GM12878 (cell line): ENCODE results near the gene IRS1. TPM values are rescaled to one million over a fixed set of nuclear protein-coding genes. Genes with fewer than 3 reads are reported as not detected.

Experiments used
- ATAC-seq: fragments of 200-7000 bp; cut with Tn5 transposase; 3 replicates; pipeline ENCODE4 v1.9.1; 2020; ENCODE audit warnings: mild to moderate bottlenecking, moderate library complexity
- BruUV-seq: library from RNA; stranded (reverse); fragments of 400-500 nt; replicated peaks from 2 replicates; lab custom pipeline; 2021; lab: Mats Ljungman, UMichigan
- CTCF ChIA-PET: fragments of 300-600 bp; sonication (Branson Sonifier 250); formaldehyde crosslinking; extraction: SDS; loops from one replicate; lab custom pipeline; 2021; ENCODE audit warnings: inconsistent platforms; lab: Yijun Ruan, JAX
- POLR2A ChIA-PET: fragments of 350-600 bp; formaldehyde crosslinking; extraction: SDS; loops from one replicate; lab custom pipeline; 2021; ENCODE audit warnings: inconsistent platforms; lab: Charles Lee
- RAD21 ChIA-PET: fragments of 300-600 bp; sonication (Branson Sonifier 250); formaldehyde crosslinking; loops from one replicate; lab custom pipeline; 2023; ENCODE audit warnings: antibody characterized with exemption; ENCODE audit not compliant: unreplicated experiment; lab: Charles Lee
- SMC1A ChIA-PET: fragments of 300-600 bp; sonication (Branson Sonifier 250); formaldehyde crosslinking; loops from one replicate; lab custom pipeline; 2023; ENCODE audit not compliant: unreplicated experiment, uncharacterized antibody; lab: Charles Lee
- DNase-seq: peaks from one replicate; pipeline ENCODE4 v3.0.0-alpha.2; 2011; ENCODE audit warnings: low read depth, low spot score
- FAIRE-seq: peaks from 3 replicates; lab custom pipeline; 2011; peaks lifted over from hg19 to GRCh38; lab: Jason Lieb, UNC
- H2AFZ ChIP-seq: 2 replicates; pipeline ENCODE4 v1.6.0; 2011; ENCODE audit warnings: low read depth, low read length, control low read depth; ENCODE audit not compliant: control insufficient read depth
- H3K27ac ChIP-seq: 2 replicates; pipeline ENCODE4 v1.5.1; 2011; ENCODE audit warnings: control low read depth; ENCODE audit not compliant: control insufficient read depth, insufficient read depth
- H3K27me3 ChIP-seq, 2 experiments: replicated peaks in 1 of 2; 2 replicates each; pipeline versions ENCODE4 v1.6.0 to v1.6.1; 2011; ENCODE audit warnings: low read length in 1 of 2; ENCODE audit not compliant: control insufficient read depth in 2 of 2, insufficient read depth in 2 of 2
- H3K36me3 ChIP-seq, 2 experiments: 2 replicates each; pipeline ENCODE4 v1.5.1; 2011; ENCODE audit warnings: low read length in 1 of 2; ENCODE audit not compliant: control insufficient read depth in 2 of 2, insufficient read depth in 2 of 2
- H3K4me1 ChIP-seq: 2 replicates; pipeline ENCODE4 v1.6.1; 2011; ENCODE audit warnings: mild to moderate bottlenecking, low read length, moderate library complexity, mixed read lengths; ENCODE audit not compliant: control insufficient read depth, insufficient read depth
- H3K4me2 ChIP-seq: 2 replicates; pipeline ENCODE4 v1.6.0; 2011; ENCODE audit warnings: control low read depth; ENCODE audit not compliant: control insufficient read depth, insufficient read depth
- H3K4me3 ChIP-seq: fragments of 200-600 bp; sonication (generic); 2 replicates; pipeline ENCODE4 v1.5.1; 2016
- H3K79me2 ChIP-seq: 2 replicates; pipeline ENCODE4 v1.6.0; 2011; ENCODE audit warnings: low read length; ENCODE audit not compliant: control insufficient read depth, insufficient read depth
- H3K9ac ChIP-seq: 2 replicates; pipeline ENCODE4 v1.8.0; 2011; ENCODE audit warnings: low read length, control low read depth, mixed read lengths; ENCODE audit not compliant: control insufficient read depth, insufficient read depth
- H3K9me3 ChIP-seq: replicated peaks from 3 replicates; pipeline ENCODE4 v1.5.1; 2011; ENCODE audit warnings: mild to moderate bottlenecking, low read length; ENCODE audit not compliant: control insufficient read depth, insufficient read depth
- H4K20me1 ChIP-seq: 2 replicates; pipeline ENCODE4 v1.6.0; 2011; ENCODE audit not compliant: control insufficient read depth, insufficient read depth
- MYB ChIP-seq: fragments of 150-350 bp; IDR thresholded peaks from 2 replicates; pipeline ENCODE4 v1.6.1; 2014; ENCODE audit warnings: mild to moderate bottlenecking, low read depth, low read length, borderline replicate concordance
- SIX5 ChIP-seq: IDR thresholded peaks from 2 replicates; pipeline ENCODE4 v1.6.1; 2011; ENCODE audit warnings: mild to moderate bottlenecking, low read depth, low read length, moderate library complexity; ENCODE audit not compliant: severe bottlenecking
- SMAD1 ChIP-seq: fragments of 450-650 bp; IDR thresholded peaks from 2 replicates; pipeline ENCODE4 v1.6.1; 2018; ENCODE audit warnings: mild to moderate bottlenecking, low read depth; ENCODE audit not compliant: partially characterized antibody
- TAF1 ChIP-seq: IDR thresholded peaks from 2 replicates; pipeline ENCODE4 v1.6.1; 2011; ENCODE audit warnings: mild to moderate bottlenecking, low read depth, low read length, borderline replicate concordance
- TBL1XR1 ChIP-seq: IDR thresholded peaks from 2 replicates; pipeline ENCODE4 v1.6.1; 2012; ENCODE audit warnings: low read depth, low read length, improper control_type of control experiment
- ZBED1 ChIP-seq: IDR thresholded peaks from 2 replicates; pipeline ENCODE4 v1.6.1; 2016; ENCODE audit warnings: borderline replicate concordance
- WGBS: methylation state at CpG from one replicate; pipeline ENCODE4 v1.1.6; 2016; ENCODE audit warnings: low lambda C conversion rate; ENCODE audit not compliant: insufficient replicate concordance, insufficient coverage; ENCODE audit errors: missing lambda C conversion rate; 5-methylcytosine and 5-hydroxymethylcytosine counted together
- in situ Hi-C: fragments of 300-500 bp; cut with MboI; formaldehyde crosslinking; loops from 9 replicates; pipeline ENCODE4 v1.14.3; 2018; ENCODE audit warnings: mixed read lengths
- intact Hi-C: fragments of 100-400 bp; cut with micrococcal nuclease; formaldehyde crosslinking; loops from one replicate; pipeline ENCODE4 v1.14.2; 2022; ENCODE audit not compliant: unreplicated experiment
- polyA plus RNA-seq, 11 experiments: library from polyadenylated mRNA; depleted of rRNA in 4 of 11; unstranded in 6 of 11; stranded (reverse) in 5 of 11; fragments of >200 nt; fragmentation: Nextera tagmentation in 4 of 11; fragmentation: Illumina TruSeq in 1 of 11; extraction: Ambion mirVana in 4 of 11; extraction: Trizol in 1 of 11; gene quantifications; 1 replicate in 1 of 11; 2 replicates in 10 of 11; pipeline versions ENCODE4 v1.2.1 to v1.2.3, GENCODE V29; 2011 to 2016; ENCODE audit warnings: inconsistent platforms in 2 of 11, missing spikeins in 2 of 11, low read depth in 1 of 11
- total RNA-seq, 4 experiments: library from RNA; depleted of rRNA in 3 of 4; stranded (reverse); fragments of >200 nt in 3 of 4; fragmentation: Illumina TruSeq in 1 of 4; extraction: Trizol in 1 of 4; gene quantifications; 2 replicates each; pipeline versions ENCODE4 v1.2.1 to v1.2.3, GENCODE V29; 2013 to 2021

IRS1 gene
- total and polyA plus RNA-seq, 10 of the 15 experiments (the other 5 are each of a cell fraction or from before 2014, with no cell fraction given) = 0.03 to 1.7 (median 0.34) TPM

- Histone ChIP-seq H3K4me1 (no peaks in the 10 kb centered on the region), H3K27me3 (no peaks in the 10 kb centered on the region), H3K4me2 (no peak overlapping the region), H2AFZ (no peak overlapping the region), H3K9ac (no peak overlapping the region), H3K9me3 (no peaks in the 10 kb centered on the region), H3K4me3 (no peak overlapping the region), H3K79me2 (no peaks in the 10 kb centered on the region), H3K27ac (no peak overlapping the region), H4K20me1 (no peaks in the 10 kb centered on the region), H3K36me3 (no peaks in the 10 kb centered on the region)
- ATAC-seq (no peak), DNase-seq (no peak), FAIRE-seq (no peak)
- TF ChIP-seq TAF1 (no peak), SIX5 (no peak), SMAD1 (no peak), MYB (no peak), TBL1XR1 (no peak)
- ChIA-PET SMC1A (no interaction called here), RAD21 (no interaction called here), CTCF (interaction anchor here (1.4 kb wide), 1 partner anchor 115 kb away, joined by 3 read pairs; no protein-coding TSS in a partner anchor), POLR2A (no interaction called here)
- WGBS = 64% methylated on average over 2 of the region's 2 CpGs
- in situ Hi-C loops = no loop called here
- BruUV-seq = no TSS peak
- intact Hi-C loops = no loop called here
Observed at GRCh38 chr2:226687641-226688253, 111.9 kb downstream of the IRS1 start.

GRCh38 chr2:226684563-226684959 is 115.1 kb downstream of the IRS1 start:
- ChIA-PET SMC1A (no interaction called here), POLR2A (no interaction called here), RAD21 (no interaction called here), CTCF (no interaction called here)
- no TSS peak for BruUV-seq
- Histone ChIP-seq H3K4me3 (no peak overlapping the region), H3K79me2 (no peaks in the 10 kb centered on the region), H4K20me1 (no peaks in the 10 kb centered on the region), H3K27ac (no peak overlapping the region), H3K4me2 (no peak overlapping the region), H3K36me3 (no peaks in the 10 kb centered on the region), H3K4me1 (no peaks in the 10 kb centered on the region), H3K9ac (no peak overlapping the region), H3K9me3 (no peaks in the 10 kb centered on the region), H2AFZ (no peak overlapping the region), H3K27me3 (no peaks in the 10 kb centered on the region)
- in situ Hi-C loops (no loop called here), intact Hi-C loops (no loop called here)
- TF ChIP-seq ZBED1 = no peak
- no peak for FAIRE-seq
- WGBS = 20% methylated on average over 4 of the region's 4 CpGs
- ATAC-seq = no peak
- no peak for DNase-seq
